Chondrocyte (in vitro differentiated cells): Measurements from ENCODE around the gene KDM2A. TPM values are rescaled to one million over a fixed set of nuclear protein-coding genes. Genes with fewer than 3 reads are reported as not detected.
"Not testable (repeated sequence)": the region's sequence is repeated elsewhere in the genome, so short reads cannot be mapped to it uniquely, and the experiment has no call there.

ENCODE experiments used
- DNase-seq: peaks from one replicate; pipeline ENCODE4 v3.0.0; 2021; ENCODE audit warnings: mixed read lengths, low spot score
- H3K27ac Mint-ChIP-seq: one replicate; pipeline ENCODE4 v1.8.0; 2021; ENCODE audit warnings: mild to moderate bottlenecking, moderate library complexity, mixed read lengths; ENCODE audit not compliant: unreplicated experiment
- H3K27me3 Mint-ChIP-seq: 2 replicates; pipeline ENCODE4 v1.8.0; 2021; ENCODE audit warnings: low read depth, mixed read lengths
- H3K36me3 Mint-ChIP-seq: 2 replicates; pipeline ENCODE4 v1.8.0; 2021; ENCODE audit warnings: low read depth, mixed read lengths
- H3K4me1 Mint-ChIP-seq: 2 replicates; pipeline ENCODE4 v1.8.0; 2021; ENCODE audit warnings: low read depth, mild to moderate bottlenecking, mixed read lengths
- H3K4me3 Mint-ChIP-seq: one replicate; pipeline ENCODE4 v1.8.0; 2021; ENCODE audit warnings: mild to moderate bottlenecking, moderate library complexity, mixed read lengths; ENCODE audit not compliant: unreplicated experiment
- H3K9me3 Mint-ChIP-seq: 2 replicates; pipeline ENCODE4 v1.8.0; 2021; ENCODE audit warnings: low read depth, mixed read lengths
- CTCF ChIP-seq: fragments of 200-600 bp; sonication (generic); IDR thresholded peaks from 2 replicates; pipeline ENCODE4 v1.5.0; 2021; ENCODE audit warnings: antibody characterized with exemption, mild to moderate bottlenecking, moderate library complexity
- total RNA-seq: library from RNA; stranded (reverse); gene quantifications from 3 replicates; pipeline ENCODE4 v1.2.1, GENCODE V29; 2021

KDM2A gene
- total RNA-seq, 1 donor from 2014 or later = 54.3 TPM

GRCh38 chr11:67126986-67127385 is 7.9 kb downstream of the KDM2A start:
- no peak for TF ChIP-seq CTCF
- Mint-ChIP-seq H3K36me3 (peaks cover 7% of the 10 kb centered on the region), H3K9me3 (no peaks in the 10 kb centered on the region), H3K4me1 (peaks cover 22% of the 10 kb centered on the region), H3K4me3 (no peak overlapping the region), H3K27me3 (no peaks in the 10 kb centered on the region), H3K27ac (no peak overlapping the region)
- peak; percentile 25 for DNase-seq

GRCh38 chr11:67130861-67131260 is 11.8 kb downstream of the KDM2A start:
- not testable (repeated sequence) for H3K4me1 Mint-ChIP-seq, H3K27me3 Mint-ChIP-seq, H3K27ac Mint-ChIP-seq, H3K9me3 Mint-ChIP-seq, H3K4me3 Mint-ChIP-seq
- DNase-seq = peak; percentile 30
- peaks cover 24% of the 10 kb centered on the region for H3K36me3 Mint-ChIP-seq

- no peak for TF ChIP-seq CTCF
Measured at GRCh38 chr11:67136156-67136555, 17.1 kb downstream of the KDM2A start.

GRCh38 chr11:67138922-67139321 is 19.9 kb downstream of the KDM2A start:
- TF ChIP-seq CTCF = no peak

More at GRCh38 chr11:67136156-67136555, 17.1 kb downstream of the KDM2A start:
- Mint-ChIP-seq H3K4me1 (peaks cover 19% of the 10 kb centered on the region), H3K36me3 (peaks cover 33% of the 10 kb centered on the region), H3K4me3 (no peak overlapping the region), H3K27me3 (no peaks in the 10 kb centered on the region), H3K9me3 (no peaks in the 10 kb centered on the region), H3K27ac (no peak overlapping the region)
- no peak for DNase-seq

GRCh38 chr11:67146516-67147226 is 27.6 kb downstream of the KDM2A start:
- peaks cover 12% of the 10 kb centered on the region for H3K4me1 Mint-ChIP-seq
- no peak overlapping the region for H3K4me3 Mint-ChIP-seq
- TF ChIP-seq CTCF = no peak
- peak overlapping the region; percentile 80 for H3K27ac Mint-ChIP-seq
- H3K9me3 Mint-ChIP-seq = no peaks in the 10 kb centered on the region
- H3K27me3 Mint-ChIP-seq = no peaks in the 10 kb centered on the region
- DNase-seq = no peak
- H3K36me3 Mint-ChIP-seq = peaks cover 2% of the 10 kb centered on the region

More at GRCh38 chr11:67138922-67139321, 19.9 kb downstream of the KDM2A start:
- no peaks in the 10 kb centered on the region for H3K27me3 Mint-ChIP-seq
- H3K4me1 Mint-ChIP-seq = peaks cover 19% of the 10 kb centered on the region
- peaks cover 24% of the 10 kb centered on the region for H3K36me3 Mint-ChIP-seq
- H3K9me3 Mint-ChIP-seq = no peaks in the 10 kb centered on the region
- H3K4me3 Mint-ChIP-seq = no peak overlapping the region
- DNase-seq = no peak
- peak overlapping the region; percentile 69 for H3K27ac Mint-ChIP-seq

- Mint-ChIP-seq H3K9me3 (no peaks in the 10 kb centered on the region), H3K36me3 (peaks cover 3% of the 10 kb centered on the region), H3K4me3 (no peak overlapping the region), H3K27me3 (no peaks in the 10 kb centered on the region), H3K4me1 (peaks cover 8% of the 10 kb centered on the region), H3K27ac (no peak overlapping the region)
- no peak for DNase-seq
- TF ChIP-seq CTCF = no peak
Measured at GRCh38 chr11:67153971-67154370, 34.9 kb downstream of the KDM2A start.
